Psoas muscle (tissue), 8 donors: ENCODE data around the gene ASTN2. TPM values are rescaled to one million over a fixed set of nuclear protein-coding genes. Genes with fewer than 3 reads are reported as not detected.

Source experiments
- ATAC-seq, 4 donors: fragments of 200-7000 bp; cut with Tn5 transposase; one replicate each; pipeline ENCODE4 v1.9.1; 2020; ENCODE audit warnings: moderate library complexity in 3 of 4, mild to moderate bottlenecking in 2 of 4
- DNase-seq, 2 donors: peaks; one replicate each; pipeline ENCODE4 v3.0.0-alpha.2; 2020
- H3K27ac ChIP-seq: fragments of 200-600 bp; one replicate; pipeline ENCODE4 v1.8.0; 2022
- H3K27me3 ChIP-seq, 3 donors: fragments of 200-600 bp in 1 of 3; one replicate each; pipeline versions ENCODE4 v1.6.1 to v1.8.0; 2013 to 2022; ENCODE audit warnings: low read length in 2 of 3, mild to moderate bottlenecking in 2 of 3, moderate library complexity in 1 of 3; ENCODE audit not compliant: insufficient read depth in 3 of 3
- H3K36me3 ChIP-seq, 2 donors: fragments of 200-600 bp in 1 of 2; one replicate each; pipeline versions ENCODE4 v1.6.1 to v1.8.0; 2013 to 2022; ENCODE audit warnings: low read depth in 1 of 2, mild to moderate bottlenecking in 1 of 2, moderate library complexity in 1 of 2; ENCODE audit not compliant: insufficient read depth in 1 of 2
- H3K4me1 ChIP-seq: fragments of 200-600 bp; one replicate; pipeline ENCODE4 v1.8.0; 2022
- H3K4me3 ChIP-seq: fragments of 200-600 bp; one replicate; pipeline ENCODE4 v1.8.0; 2022; ENCODE audit warnings: mild to moderate bottlenecking
- H3K9me3 ChIP-seq: fragments of 200-600 bp; one replicate; pipeline ENCODE4 v1.8.0; 2022
- CTCF ChIP-seq: fragments of 200-600 bp; IDR thresholded peaks from one replicate; pipeline ENCODE4 v1.8.0; 2022; ENCODE audit warnings: antibody characterized with exemption
- WGBS, 3 donors: extraction: QIAGEN DNeasy Blood & Tissue Kit; methylation state at CpG; one replicate each; pipeline versions ENCODE4 v1.1.6 to v1.1.7; 2013; 5-methylcytosine and 5-hydroxymethylcytosine counted together
- intact Hi-C, 2 donors: fragments of 100-400 bp; cut with DNase I; formaldehyde crosslinking; loops; one replicate each; pipeline versions ENCODE4 v1.11.0 to v1.14.2; 2022
- polyA plus RNA-seq, 3 donors: library from polyadenylated mRNA; stranded (reverse); fragments of 200-250 nt; gene quantifications; one replicate each; pipeline ENCODE4 v1.2.3, GENCODE V29; 2013
- total RNA-seq, 4 donors: library from RNA; stranded (reverse); fragmentation: NEBNext Ultra II Directional in 2 of 4; extraction: Animal tissue kit (Norgen Biotek cat#: 25700) in 2 of 4; gene quantifications; one replicate each; pipeline versions ENCODE4 v1.2.1 to v1.2.4, GENCODE V29; 2021 to 2023
- donor health status: healthy with polysubstance abuse.
- donor health status: DM: no; HTN: no; CAD: no; lungs with moderate emphysema.
- donor health status: Bipolar disorder and iron deficiency.
- donor health status: healthy.
- donor health status: DM: yes; HTN: yes; CAD: no.
- donor health status: DM: no; HTN: no; CAD: no.
- donor health status: DM: no; HTN: no; CAD: no.
- donor health status: DM: yes; HTN: yes; CAD: no.

ASTN2 gene
- total and polyA plus RNA-seq, 7 donors, result 2.0 to 10.3 (median 3.3) TPM

- Histone ChIP-seq H3K27ac (no peak overlapping the region), H3K4me1 (no peaks in the 10 kb centered on the region), H3K27me3 (no peaks in the 10 kb centered on the region), H3K4me3 (no peak overlapping the region), H3K36me3 (no peaks in the 10 kb centered on the region), H3K9me3 (no peaks in the 10 kb centered on the region)
- 69 to 83% (median 74%) methylated on average over 5 of the region's 5 CpGs for WGBS, 3 donors
- ATAC-seq (no peak), DNase-seq (no peak)
- intact Hi-C loops, result loop anchor here in 1 of 2 donors (5.0 kb wide), 1 partner anchor 407 kb away; no protein-coding TSS in a partner anchor
- TF ChIP-seq CTCF, result no peak
These were observed 845.7 kb downstream of the ASTN2 start for GRCh38 chr9:116569111-116569510.

GRCh38 chr9:116566677-116567488, 848.0 kb downstream of the ASTN2 start:
- no peak for DNase-seq

GRCh38 chr9:116565986-116566385, 848.9 kb downstream of the ASTN2 start:
- TF ChIP-seq CTCF, result no peak
- intact Hi-C loops, result loop anchor here in 1 of 2 donors (5.0 kb wide), 1 partner anchor 404 kb away; no protein-coding TSS in a partner anchor
- ATAC-seq (no peak), DNase-seq (no peak)
- Histone ChIP-seq H3K36me3 (no peaks in the 10 kb centered on the region), H3K27me3 (no peaks in the 10 kb centered on the region), H3K9me3 (no peaks in the 10 kb centered on the region), H3K27ac (no peak overlapping the region), H3K4me3 (no peak overlapping the region), H3K4me1 (no peaks in the 10 kb centered on the region)

More at GRCh38 chr9:116566677-116567488, 848.0 kb downstream of the ASTN2 start:
- Histone ChIP-seq H3K9me3 (no peaks in the 10 kb centered on the region), H3K27me3 (no peaks in the 10 kb centered on the region), H3K27ac (no peak overlapping the region), H3K4me3 (no peak overlapping the region), H3K36me3 (no peaks in the 10 kb centered on the region), H3K4me1 (no peaks in the 10 kb centered on the region)
- ATAC-seq, result no peak
- no peak for TF ChIP-seq CTCF
- intact Hi-C loops, result loop anchor here in 1 of 2 donors (5.0 kb wide), 1 partner anchor 405 kb away; no protein-coding TSS in a partner anchor
- 56 to 73% (median 57%) methylated on average over 5 of the region's 5 CpGs for WGBS, 3 donors

GRCh38 chr9:116564266-116564793, 850.5 kb downstream of the ASTN2 start:
- Histone ChIP-seq H3K9me3 (no peaks in the 10 kb centered on the region), H3K36me3 (no peaks in the 10 kb centered on the region), H3K27ac (no peak overlapping the region), H3K4me1 (no peaks in the 10 kb centered on the region), H3K4me3 (no peak overlapping the region), H3K27me3 (no peaks in the 10 kb centered on the region)
- intact Hi-C loops, result no loop called here
- ATAC-seq (no peak), DNase-seq (no peak)
- WGBS, 3 donors, result 37 to 69% (median 38%) methylated on average over 3 of the region's 3 CpGs
- TF ChIP-seq CTCF, result no peak
